T-helper 17 cell (primary cell): ENCODE data around the gene EPHB2. TPM values are rescaled to one million over a fixed set of nuclear protein-coding genes. Genes with fewer than 3 reads are reported as not detected.

Experiments
- ATAC-seq: fragments of 150-1000 bp; cut with Tn5 transposase; 2 replicates; pipeline ENCODE4 v1.10.0; 2021; ENCODE audit warnings: mild to moderate bottlenecking, moderate library complexity
- DNase-seq, 3 donors: peaks; one replicate each; pipeline versions ENCODE4 v3.0.0 to v3.0.0-alpha.2; 2020 to 2021
- H3K9me3 ChIP-seq: one replicate; pipeline ENCODE4 v1.7.0; 2013; ENCODE audit warnings: low read length, mild to moderate bottlenecking; ENCODE audit not compliant: control insufficient read depth, poor library complexity, severe bottlenecking
- H3K27ac Mint-ChIP-seq: one replicate; pipeline ENCODE4 v1.8.0; 2022; ENCODE audit warnings: mild to moderate bottlenecking, moderate library complexity, mixed read lengths
- H3K27me3 Mint-ChIP-seq: one replicate; pipeline ENCODE4 v1.8.0; 2022; ENCODE audit warnings: mixed read lengths
- H3K36me3 Mint-ChIP-seq: one replicate; pipeline ENCODE4 v1.8.0; 2022; ENCODE audit warnings: low read depth, mixed read lengths
- H3K4me1 Mint-ChIP-seq: one replicate; pipeline ENCODE4 v1.8.0; 2022; ENCODE audit warnings: mild to moderate bottlenecking, mixed read lengths
- H3K4me3 Mint-ChIP-seq: one replicate; pipeline ENCODE4 v1.8.0; 2022; ENCODE audit warnings: mild to moderate bottlenecking, moderate library complexity, mixed read lengths
- total RNA-seq, 4 donors: library from RNA in 2 of 4; stranded (reverse) in 2 of 4; gene quantifications; one replicate each; pipeline ENCODE4 v1.2.3 and lab custom pipeline; 2022 to 2026

EPHB2 gene
- total RNA-seq, 2 donors from 2014 or later = 0.15 TPM; not detected in 1

DNA sequence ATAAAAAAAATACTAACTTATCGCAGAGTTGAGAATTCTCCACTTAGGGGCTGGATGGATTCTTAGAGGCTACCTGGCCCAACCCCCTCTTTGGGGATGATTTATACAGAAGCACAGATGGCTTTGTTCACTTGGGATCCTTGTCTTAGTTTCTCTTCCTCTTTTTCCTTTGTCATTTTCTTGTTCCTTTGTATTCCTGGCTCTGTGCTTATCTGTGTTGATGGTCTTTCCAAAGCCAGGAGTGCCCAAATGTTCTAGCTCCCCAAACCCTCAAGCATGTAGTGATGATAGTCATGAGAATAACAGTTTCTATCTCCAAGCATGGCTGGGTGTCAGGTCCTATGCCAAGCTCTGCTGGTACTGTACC is 27.4 kb downstream of the EPHB2 start:
- Mint-ChIP-seq H3K36me3 (no peaks in the 10 kb centered on the region), H3K4me1 (no peaks in the 10 kb centered on the region), H3K4me3 (no peak overlapping the region), H3K27me3 (peaks cover 27% of the 10 kb centered on the region), H3K27ac (no peak overlapping the region)
- no peaks in the 10 kb centered on the region for H3K9me3 ChIP-seq
- DNase-seq (no peak), ATAC-seq (no peak)

DNA sequence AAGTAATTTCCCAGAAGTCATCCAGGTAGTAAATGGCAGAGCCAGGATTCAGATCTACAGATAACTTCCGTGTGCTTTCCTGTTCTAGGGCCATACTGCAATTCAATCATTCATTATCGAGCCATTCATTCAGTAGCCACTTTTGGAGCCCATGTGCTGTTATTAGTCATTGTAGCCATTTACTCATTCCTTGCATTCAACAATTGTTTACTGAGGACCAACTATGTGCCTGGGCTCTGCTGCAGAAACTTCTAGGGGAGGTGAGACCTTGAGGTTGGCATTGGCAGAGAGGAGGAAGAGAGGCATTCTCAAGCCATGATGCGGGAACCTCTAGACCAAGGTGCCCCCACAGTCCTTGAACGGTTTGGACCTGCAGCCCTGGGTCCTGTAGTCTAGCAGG is 27.9 kb downstream of the EPHB2 start:
- no peak overlapping the region for H3K4me3 Mint-ChIP-seq
- no peak for ATAC-seq
- no peak for DNase-seq
- no peaks in the 10 kb centered on the region for H3K4me1 Mint-ChIP-seq
- H3K36me3 Mint-ChIP-seq = no peaks in the 10 kb centered on the region
- H3K27me3 Mint-ChIP-seq = peaks cover 27% of the 10 kb centered on the region
- no peak overlapping the region for H3K27ac Mint-ChIP-seq
- H3K9me3 ChIP-seq = no peaks in the 10 kb centered on the region

DNA sequence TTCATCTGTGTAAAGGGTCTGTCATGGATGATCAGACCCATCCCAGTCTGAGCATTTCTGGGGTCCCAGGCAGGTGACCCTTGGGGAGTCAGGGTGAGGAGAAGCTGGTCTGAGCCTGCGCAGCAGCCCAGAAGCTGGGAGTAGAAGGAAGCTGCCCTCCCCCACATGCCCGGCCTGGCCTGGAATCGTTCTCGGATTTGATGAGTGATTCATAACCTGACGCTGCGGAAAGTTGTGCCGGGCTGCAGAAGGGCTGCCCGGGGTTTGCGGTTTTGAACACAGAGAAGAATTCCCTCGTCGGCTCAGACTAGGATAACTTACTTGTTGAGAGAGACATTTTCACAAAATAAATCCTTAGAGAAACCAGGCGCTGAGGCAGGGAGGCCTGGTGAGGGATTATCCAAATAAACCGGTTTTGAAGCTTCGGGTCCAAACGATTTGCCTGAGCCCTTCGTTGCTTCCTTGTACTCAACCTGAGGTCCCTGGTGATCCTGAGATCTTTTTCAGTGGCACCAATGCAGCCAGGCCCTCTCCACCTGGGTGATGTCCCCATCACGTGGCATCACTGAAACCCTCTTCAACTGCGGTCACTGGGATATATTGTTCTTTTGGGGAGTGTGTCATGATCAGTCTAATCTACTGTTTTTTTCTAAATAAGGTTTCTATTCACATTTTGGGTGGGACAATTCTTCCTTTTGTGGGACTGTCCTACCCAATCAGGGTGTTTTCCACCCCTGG is 29.2 kb downstream of the EPHB2 start:
- Mint-ChIP-seq H3K4me1 (no peaks in the 10 kb centered on the region), H3K27ac (no peak overlapping the region), H3K4me3 (no peak overlapping the region), H3K27me3 (peaks cover 31% of the 10 kb centered on the region), H3K36me3 (no peaks in the 10 kb centered on the region)
- DNase-seq (no peak), ATAC-seq (no peak)
- no peaks in the 10 kb centered on the region for H3K9me3 ChIP-seq

DNA sequence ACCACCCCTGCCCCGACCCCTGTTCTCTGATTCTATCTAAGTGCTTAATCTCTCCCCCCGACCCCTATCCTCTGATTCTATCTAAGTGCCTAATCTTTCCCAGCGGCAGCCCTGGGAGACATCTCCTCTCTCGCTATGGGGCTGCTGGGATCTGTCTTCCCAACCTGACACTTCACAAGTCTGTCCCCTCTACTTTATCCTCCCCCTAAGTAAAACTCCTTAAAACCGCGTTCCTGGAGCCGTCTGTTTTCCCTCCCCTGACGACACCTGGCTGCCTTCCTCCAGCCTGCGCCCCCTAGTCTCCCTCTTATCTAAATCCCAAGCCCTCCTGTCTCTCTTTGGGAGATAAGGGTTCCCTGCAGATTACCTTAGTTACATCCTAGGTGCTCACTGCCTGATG is 30.5 kb downstream of the EPHB2 start:
- Mint-ChIP-seq H3K4me3 (no peak overlapping the region), H3K27me3 (peaks cover 39% of the 10 kb centered on the region), H3K27ac (no peak overlapping the region), H3K4me1 (peaks cover 1% of the 10 kb centered on the region), H3K36me3 (no peaks in the 10 kb centered on the region)
- no peaks in the 10 kb centered on the region for H3K9me3 ChIP-seq
- DNase-seq (no peak), ATAC-seq (no peak)

DNA sequence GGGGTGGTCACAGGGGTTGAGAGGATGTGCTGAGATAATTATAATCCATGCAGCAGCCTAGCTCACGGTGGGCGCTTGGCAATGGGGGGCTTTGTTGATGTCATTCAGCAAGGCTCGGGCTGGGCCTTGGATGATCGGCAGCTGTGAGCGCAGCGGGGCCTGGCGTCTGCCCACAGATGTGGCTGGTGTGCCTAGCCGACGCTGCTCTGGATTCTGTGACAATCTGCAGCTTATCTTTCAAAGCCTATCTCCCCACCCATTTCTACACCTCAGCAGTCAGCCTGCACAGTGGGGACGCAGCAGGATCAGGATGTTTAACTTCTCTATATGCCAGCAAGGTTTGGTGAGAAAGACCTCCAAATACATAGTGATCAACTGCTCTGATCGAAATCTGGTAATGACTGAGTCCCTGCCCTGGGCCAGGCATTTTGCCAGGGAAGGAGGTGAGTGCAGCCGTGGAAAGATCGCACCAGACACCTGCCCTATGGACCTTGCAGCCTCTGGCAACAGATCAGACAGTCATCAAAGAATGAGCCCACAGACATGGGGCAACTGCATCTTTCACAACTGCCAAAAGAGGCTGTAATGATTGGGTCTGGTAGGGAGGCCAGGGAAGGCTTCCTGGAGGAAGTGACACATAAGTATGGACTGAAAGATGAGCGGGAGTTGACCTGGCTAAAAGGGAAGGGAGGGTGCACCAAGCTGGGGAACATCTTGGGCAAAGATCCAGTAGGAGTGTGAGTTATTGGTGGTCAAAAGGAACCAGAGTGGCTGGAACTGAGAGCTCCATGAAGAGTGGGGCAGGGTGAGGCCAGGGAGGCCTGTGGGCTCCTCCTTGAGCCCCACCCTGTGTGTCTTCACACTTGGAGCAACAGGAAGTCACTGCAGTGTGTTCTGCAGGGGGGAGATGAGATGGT is 35.3 kb downstream of the EPHB2 start:
- no peak overlapping the region for H3K27ac Mint-ChIP-seq
- H3K27me3 Mint-ChIP-seq = peaks cover 33% of the 10 kb centered on the region
- H3K36me3 Mint-ChIP-seq = no peaks in the 10 kb centered on the region
- peaks cover 4% of the 10 kb centered on the region for H3K4me1 Mint-ChIP-seq
- H3K4me3 Mint-ChIP-seq = no peak overlapping the region
- DNase-seq = no peak
- ATAC-seq = no peak
- no peaks in the 10 kb centered on the region for H3K9me3 ChIP-seq

DNA sequence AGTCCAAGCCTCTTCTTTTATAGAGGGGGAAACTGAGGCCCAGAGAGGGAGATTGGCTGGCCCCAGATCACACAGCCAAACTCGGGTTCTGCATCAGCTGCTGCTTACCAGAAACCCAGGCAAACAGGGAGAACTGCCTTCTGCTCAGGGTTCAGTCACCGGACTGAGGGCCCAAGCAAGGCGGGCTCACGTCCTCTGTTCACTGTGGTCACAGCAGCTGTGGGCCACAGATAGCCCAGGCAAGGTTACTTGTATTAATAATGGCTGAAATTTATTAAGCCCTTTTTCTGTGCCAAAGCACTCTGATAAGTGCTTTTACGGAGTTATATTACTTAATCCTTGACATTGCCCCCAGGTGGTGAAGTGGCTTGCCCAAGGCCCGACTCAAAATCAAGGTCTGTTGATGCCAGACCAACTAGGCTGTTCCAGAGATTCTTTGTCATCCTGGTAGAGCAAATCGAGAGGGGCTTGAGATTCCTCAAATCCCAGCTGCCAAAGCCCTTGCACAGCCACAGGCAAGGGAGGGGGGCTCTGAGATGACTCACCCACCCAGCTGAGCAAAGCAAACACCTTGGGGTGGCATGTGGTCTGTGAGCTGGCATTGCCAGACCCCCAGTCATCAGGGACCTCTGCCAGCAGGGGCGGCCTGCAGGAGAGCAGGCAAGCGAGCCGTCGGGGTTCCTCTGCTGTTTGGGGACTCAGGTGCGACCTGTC is 36.5 kb downstream of the EPHB2 start:
- no peaks in the 10 kb centered on the region for H3K9me3 ChIP-seq
- Mint-ChIP-seq H3K27me3 (peaks cover 36% of the 10 kb centered on the region), H3K36me3 (no peaks in the 10 kb centered on the region), H3K4me3 (no peak overlapping the region), H3K27ac (no peak overlapping the region), H3K4me1 (peaks cover 4% of the 10 kb centered on the region)
- ATAC-seq (no peak), DNase-seq (no peak)

DNA sequence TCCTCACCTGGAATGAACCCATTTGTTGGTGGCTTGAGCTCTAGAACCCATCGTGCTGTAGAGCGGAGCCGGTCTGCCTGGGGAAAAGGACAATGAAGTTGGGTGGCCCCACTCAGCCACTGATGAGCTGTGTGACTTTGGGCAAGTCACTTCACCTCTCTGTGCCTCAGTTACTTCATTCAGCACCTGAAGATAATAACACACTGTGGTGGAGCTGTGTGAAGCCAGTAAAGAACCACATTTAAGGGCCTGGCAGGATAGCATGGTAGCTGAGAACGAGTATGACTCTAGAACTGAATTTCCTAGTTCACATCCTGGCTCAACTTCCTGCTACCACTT is 37.1 kb downstream of the EPHB2 start:
- DNase-seq (no peak), ATAC-seq (no peak)
- Mint-ChIP-seq H3K27me3 (peaks cover 36% of the 10 kb centered on the region), H3K4me3 (no peak overlapping the region), H3K36me3 (no peaks in the 10 kb centered on the region), H3K27ac (no peak overlapping the region), H3K4me1 (peaks cover 4% of the 10 kb centered on the region)
- H3K9me3 ChIP-seq = no peaks in the 10 kb centered on the region

DNA sequence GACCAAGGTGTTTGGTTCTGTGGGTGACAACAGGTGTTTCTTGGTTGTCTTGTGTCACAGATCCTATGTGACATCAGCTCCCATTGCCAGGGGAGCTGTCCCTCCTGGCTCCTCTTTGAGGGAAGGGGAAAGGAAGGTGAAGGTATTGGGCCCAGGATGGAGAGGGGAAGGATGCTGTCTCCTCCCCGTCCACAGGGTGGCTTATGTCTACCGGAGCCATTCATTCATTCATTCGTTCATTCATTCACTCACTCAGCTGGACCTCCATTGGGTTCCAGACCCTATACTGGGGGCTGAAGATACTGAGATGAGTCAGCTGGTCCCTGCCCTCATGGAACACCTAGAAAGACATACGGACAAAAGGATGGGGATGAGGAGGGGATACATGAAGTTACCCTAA is 38.9 kb downstream of the EPHB2 start:
- ATAC-seq (no peak), DNase-seq (no peak)
- no peaks in the 10 kb centered on the region for H3K36me3 Mint-ChIP-seq
- H3K4me3 Mint-ChIP-seq = no peak overlapping the region
- H3K4me1 Mint-ChIP-seq = peaks cover 4% of the 10 kb centered on the region
- peaks cover 43% of the 10 kb centered on the region for H3K27me3 Mint-ChIP-seq
- no peaks in the 10 kb centered on the region for H3K9me3 ChIP-seq
- no peak overlapping the region for H3K27ac Mint-ChIP-seq

DNA sequence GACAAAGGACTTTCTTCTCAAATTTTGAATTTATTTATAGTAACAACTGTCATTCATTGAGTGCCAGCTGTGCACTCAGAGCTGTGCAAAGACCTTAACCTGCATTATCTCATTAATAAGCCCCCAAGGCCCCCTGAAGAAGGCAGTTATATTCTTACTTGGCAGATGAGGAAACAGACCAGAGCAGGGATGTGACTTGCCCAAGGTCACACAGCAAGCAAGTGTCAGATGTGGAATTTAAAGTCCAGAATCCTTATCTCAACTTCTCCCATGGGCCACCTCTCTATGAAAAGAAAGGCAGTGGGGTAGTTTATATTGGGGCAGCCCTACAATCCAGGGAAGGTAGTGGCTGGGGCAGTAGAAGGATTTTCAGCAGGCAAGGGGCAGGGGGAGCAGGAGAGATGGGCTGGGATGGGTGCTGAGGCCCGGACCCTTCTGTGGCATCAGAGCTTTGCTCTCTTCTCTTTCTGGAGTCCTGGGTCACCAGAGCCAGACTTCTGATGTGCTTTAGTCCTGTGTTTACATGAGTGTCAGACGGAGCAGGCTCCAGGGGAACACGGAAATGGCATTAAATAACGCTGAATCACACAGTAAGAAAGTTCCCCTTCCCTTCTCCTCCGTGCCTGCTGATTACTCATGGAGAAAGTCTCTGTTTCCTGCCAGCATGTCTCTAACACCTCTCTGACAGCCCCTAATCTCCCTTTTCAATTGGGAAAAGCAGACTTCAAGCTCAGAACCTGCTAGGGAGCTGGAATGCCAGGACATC is 39.5 kb downstream of the EPHB2 start:
- no peak overlapping the region for H3K4me3 Mint-ChIP-seq
- H3K36me3 Mint-ChIP-seq = no peaks in the 10 kb centered on the region
- DNase-seq (no peak), ATAC-seq (no peak)
- H3K27me3 Mint-ChIP-seq = peaks cover 43% of the 10 kb centered on the region
- H3K27ac Mint-ChIP-seq = no peak overlapping the region
- H3K9me3 ChIP-seq = no peaks in the 10 kb centered on the region
- H3K4me1 Mint-ChIP-seq = peaks cover 4% of the 10 kb centered on the region

DNA sequence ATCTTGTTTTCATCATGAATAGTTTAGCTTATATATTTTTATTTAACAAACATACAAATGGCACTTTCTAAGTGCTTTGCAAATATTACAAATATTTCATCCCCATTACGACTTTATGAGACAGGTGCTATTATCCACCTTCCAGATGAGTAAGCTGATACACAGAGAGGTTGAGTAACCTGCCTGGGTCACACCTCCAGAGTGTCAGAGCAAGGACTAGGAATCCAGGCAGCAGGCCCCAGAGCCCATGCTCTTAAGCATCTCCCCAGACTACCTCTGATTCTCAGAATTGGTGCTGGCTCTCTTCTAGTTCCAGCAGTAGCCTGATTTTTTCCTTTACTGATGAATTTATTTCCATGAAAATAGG is 40.0 kb downstream of the EPHB2 start:
- Mint-ChIP-seq H3K4me1 (peaks cover 4% of the 10 kb centered on the region), H3K4me3 (no peak overlapping the region)
- ATAC-seq = no peak

DNA sequence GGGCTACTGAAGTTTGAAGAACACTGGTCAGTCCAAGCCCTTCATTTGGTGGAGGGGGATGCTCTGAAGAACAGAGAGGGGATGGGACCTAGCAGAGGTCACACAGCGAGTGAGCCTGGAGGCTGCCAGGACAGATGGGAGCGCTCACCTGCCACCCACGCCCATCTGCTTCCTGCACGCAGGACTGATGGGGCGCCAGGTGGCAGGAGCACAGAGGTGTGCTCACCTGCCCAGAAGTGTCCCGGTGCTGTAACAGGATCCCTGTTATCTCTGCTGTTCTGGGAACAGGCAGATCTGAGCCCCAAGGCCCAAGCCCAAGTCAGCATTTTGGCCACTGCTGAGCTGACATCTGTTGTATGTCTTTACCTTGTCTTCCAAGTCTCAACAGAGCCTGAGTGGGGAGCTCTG is 40.5 kb downstream of the EPHB2 start:
- H3K36me3 Mint-ChIP-seq = no peaks in the 10 kb centered on the region
- no peak for ATAC-seq
- no peak overlapping the region for H3K4me3 Mint-ChIP-seq
- peaks cover 2% of the 10 kb centered on the region for H3K4me1 Mint-ChIP-seq
- no peaks in the 10 kb centered on the region for H3K9me3 ChIP-seq
- H3K27me3 Mint-ChIP-seq = peaks cover 36% of the 10 kb centered on the region
- no peak for DNase-seq
- H3K27ac Mint-ChIP-seq = no peak overlapping the region

More for the DNA sequence above, 40.0 kb downstream of the EPHB2 start:
- DNase-seq = no peak
- H3K9me3 ChIP-seq = no peaks in the 10 kb centered on the region
- Mint-ChIP-seq H3K36me3 (no peaks in the 10 kb centered on the region), H3K27me3 (peaks cover 40% of the 10 kb centered on the region), H3K27ac (no peak overlapping the region)

DNA sequence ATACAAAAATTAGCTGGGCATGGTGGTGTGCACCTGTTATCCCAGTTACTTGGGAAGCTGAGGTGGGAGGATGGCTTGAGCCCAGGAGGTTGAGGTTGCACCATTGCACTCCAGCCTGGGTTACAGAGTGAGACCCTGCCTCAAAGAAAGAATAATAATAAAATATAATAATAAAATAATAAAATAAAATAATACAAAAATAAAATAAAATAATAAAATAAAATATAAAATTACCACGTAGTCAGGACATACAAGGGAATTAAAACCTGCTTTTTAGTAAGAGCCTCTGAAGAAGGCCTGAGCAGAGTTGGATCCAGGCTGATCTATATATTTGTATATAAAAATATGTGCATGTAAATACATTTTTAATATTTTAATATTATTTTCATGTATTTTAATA is 41.7 kb downstream of the EPHB2 start:
- no peaks in the 10 kb centered on the region for H3K4me1 Mint-ChIP-seq
- no peaks in the 10 kb centered on the region for H3K36me3 Mint-ChIP-seq
- H3K27me3 Mint-ChIP-seq = peaks cover 33% of the 10 kb centered on the region
- H3K4me3 Mint-ChIP-seq = no peak overlapping the region
- DNase-seq (no peak), ATAC-seq (no peak)
- H3K9me3 ChIP-seq = no peaks in the 10 kb centered on the region
- no peak overlapping the region for H3K27ac Mint-ChIP-seq

DNA sequence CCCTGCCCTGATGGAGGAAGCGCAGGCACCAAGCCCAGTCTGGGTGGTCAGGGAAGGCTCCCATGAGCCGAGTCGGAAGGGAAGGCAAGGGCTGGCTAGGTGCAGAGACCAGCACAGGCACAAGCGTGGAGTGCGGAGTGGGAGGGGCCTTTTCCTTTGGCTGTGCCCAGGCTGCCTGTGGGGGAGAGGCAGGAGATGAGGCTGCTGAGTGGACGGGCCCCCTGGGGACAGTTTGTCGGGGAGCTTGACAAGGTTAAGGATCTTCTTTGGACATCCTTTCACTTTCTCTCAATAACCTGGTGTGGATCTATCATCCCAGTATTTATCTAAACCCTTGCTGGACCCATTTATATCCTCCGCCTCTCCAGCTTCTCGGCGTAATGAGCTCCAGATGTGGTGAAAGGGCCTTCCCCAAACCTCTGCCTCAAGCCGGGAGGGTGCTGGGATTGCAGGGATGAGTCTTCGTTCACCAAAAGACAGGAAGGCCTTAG is 42.9 kb downstream of the EPHB2 start:
- no peaks in the 10 kb centered on the region for H3K9me3 ChIP-seq
- H3K4me1 Mint-ChIP-seq = no peaks in the 10 kb centered on the region
- no peak overlapping the region for H3K4me3 Mint-ChIP-seq
- ATAC-seq (no peak), DNase-seq (no peak)
- H3K36me3 Mint-ChIP-seq = no peaks in the 10 kb centered on the region
- H3K27me3 Mint-ChIP-seq = peaks cover 33% of the 10 kb centered on the region
- no peak overlapping the region for H3K27ac Mint-ChIP-seq
